Stimulated activated memory B cell treated with anti-CD40 and anti-IgM and Interleukin-4, amounts not matched to agents 10 μg/mL and 1 μg/mL and 100 μg/mL, for 72 hours (primary cell): ENCODE results near the gene NPIPA3.
"Not testable (repeated sequence)": the region's sequence is repeated elsewhere in the genome, so short reads cannot be mapped to it uniquely, and the experiment has no call there.

Source experiments
- ATAC-seq: fragments of 150-1000 bp; cut with Tn5 transposase; 2 replicates; pipeline ENCODE4 v1.10.0; 2021
- H3K27ac Mint-ChIP-seq: one replicate; pipeline ENCODE4 v1.8.0; 2022; ENCODE audit warnings: mild to moderate bottlenecking, mixed read lengths
- H3K27me3 Mint-ChIP-seq: one replicate; pipeline ENCODE4 v1.8.0; 2022; ENCODE audit warnings: mixed read lengths
- H3K36me3 Mint-ChIP-seq: one replicate; pipeline ENCODE4 v1.8.0; 2022; ENCODE audit warnings: mixed read lengths
- H3K4me1 Mint-ChIP-seq: one replicate; pipeline ENCODE4 v1.8.0; 2022; ENCODE audit warnings: mixed read lengths
- H3K4me3 Mint-ChIP-seq: one replicate; pipeline ENCODE4 v1.8.0; 2022; ENCODE audit warnings: mild to moderate bottlenecking, moderate library complexity, mixed read lengths
- H3K9me3 Mint-ChIP-seq: one replicate; pipeline ENCODE4 v1.8.0; 2022; ENCODE audit warnings: mixed read lengths

NPIPA3 gene

DNA sequence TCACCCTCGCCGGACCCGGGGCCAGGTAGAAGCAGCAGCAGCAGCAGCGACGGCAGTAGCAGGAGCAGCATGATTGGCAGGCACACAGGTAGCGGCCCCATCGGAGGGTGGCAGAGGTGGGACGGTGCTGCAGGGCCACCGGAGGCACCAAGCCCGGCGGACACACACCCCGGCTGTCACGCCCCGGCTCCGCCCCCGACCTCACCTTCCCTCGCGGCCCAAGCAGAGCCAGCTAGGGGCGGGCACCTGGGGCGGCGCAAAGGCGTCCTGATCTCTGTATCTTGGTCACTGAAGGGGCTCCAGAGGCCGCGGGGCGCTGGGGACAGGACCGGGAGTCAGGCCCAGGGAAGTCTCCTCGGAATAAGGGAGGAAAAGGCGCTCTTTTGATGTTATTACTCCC lies 9.1 kb upstream of the NPIPA3 start, which contains the start of gene PLA2G10:
Gene PLA2G10 (minus strand): TSS at position 180 of the 400 bp plus-strand sequence. CDS start 79 bp downstream, at position 101.
- H3K9me3 Mint-ChIP-seq, H3K27ac Mint-ChIP-seq, H3K27me3 Mint-ChIP-seq, H3K4me3 Mint-ChIP-seq, H3K4me1 Mint-ChIP-seq, H3K36me3 Mint-ChIP-seq, ATAC-seq: not testable (repeated sequence)

DNA sequence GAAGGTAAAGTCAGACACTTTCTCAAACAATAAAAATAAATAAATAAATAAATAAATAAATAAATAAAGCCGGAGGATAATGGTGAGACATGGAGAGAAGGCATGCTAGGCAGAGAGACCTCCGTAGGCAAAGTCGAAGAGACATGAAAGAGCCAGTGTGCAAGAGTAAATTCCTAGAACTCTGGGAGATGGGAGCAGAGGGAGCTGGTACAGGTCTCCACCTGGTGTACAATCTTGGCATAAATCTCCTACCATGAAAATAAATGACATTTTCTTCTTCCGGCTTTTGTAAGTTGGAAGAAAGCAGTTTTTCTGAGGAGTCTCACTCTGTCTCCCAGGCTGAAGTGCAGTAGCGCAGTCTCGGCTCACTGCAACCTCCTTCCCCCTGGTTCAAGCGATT lies 1.4 kb upstream of the NPIPA3 start:
- H3K36me3 Mint-ChIP-seq, H3K4me1 Mint-ChIP-seq, H3K27ac Mint-ChIP-seq, H3K27me3 Mint-ChIP-seq, ATAC-seq, H3K4me3 Mint-ChIP-seq, H3K9me3 Mint-ChIP-seq: not testable (repeated sequence)

DNA sequence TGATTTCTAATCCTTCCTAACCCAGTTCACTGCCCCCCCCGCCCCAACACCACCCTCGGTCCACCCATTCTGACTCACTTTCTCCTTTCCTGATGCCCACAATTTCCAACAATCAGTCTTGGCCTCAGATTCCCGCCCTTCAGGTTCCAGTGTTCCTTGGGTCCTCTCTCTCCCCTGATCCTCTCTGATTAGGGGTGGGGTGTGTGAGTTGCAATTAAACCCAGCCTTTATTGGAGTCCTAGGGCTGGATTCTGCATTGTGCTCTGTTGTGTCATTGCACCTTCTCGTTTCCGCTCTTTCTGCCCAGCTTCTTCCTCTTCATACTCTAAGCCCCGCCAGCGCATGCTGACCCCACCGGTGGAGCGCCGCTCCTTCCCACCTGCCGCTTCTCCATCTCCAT lies 539 bp upstream of the NPIPA3 start:
- not testable (repeated sequence) for H3K4me1 Mint-ChIP-seq, ATAC-seq, H3K36me3 Mint-ChIP-seq, H3K27ac Mint-ChIP-seq, H3K4me3 Mint-ChIP-seq, H3K9me3 Mint-ChIP-seq, H3K27me3 Mint-ChIP-seq

- H3K4me1 Mint-ChIP-seq, ATAC-seq, H3K36me3 Mint-ChIP-seq, H3K9me3 Mint-ChIP-seq, H3K27ac Mint-ChIP-seq, H3K27me3 Mint-ChIP-seq, H3K4me3 Mint-ChIP-seq: not testable (repeated sequence)
Observed at GRCh38 chr16:14733233-14733632, 30.0 kb downstream of the NPIPA3 start.

GRCh38 chr16:14740832-14741385 lies 37.7 kb downstream of the NPIPA3 start:
- not testable (repeated sequence) for H3K4me1 Mint-ChIP-seq, H3K36me3 Mint-ChIP-seq, ATAC-seq, H3K27me3 Mint-ChIP-seq, H3K4me3 Mint-ChIP-seq, H3K9me3 Mint-ChIP-seq, H3K27ac Mint-ChIP-seq

DNA sequence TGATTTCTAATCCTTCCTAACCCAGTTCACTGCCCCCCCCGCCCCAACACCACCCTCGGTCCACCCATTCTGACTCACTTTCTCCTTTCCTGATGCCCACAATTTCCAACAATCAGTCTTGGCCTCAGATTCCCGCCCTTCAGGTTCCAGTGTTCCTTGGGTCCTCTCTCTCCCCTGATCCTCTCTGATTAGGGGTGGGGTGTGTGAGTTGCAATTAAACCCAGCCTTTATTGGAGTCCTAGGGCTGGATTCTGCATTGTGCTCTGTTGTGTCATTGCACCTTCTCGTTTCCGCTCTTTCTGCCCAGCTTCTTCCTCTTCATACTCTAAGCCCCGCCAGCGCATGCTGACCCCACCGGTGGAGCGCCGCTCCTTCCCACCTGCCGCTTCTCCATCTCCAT lies 38.6 kb downstream of the NPIPA3 start:
- not testable (repeated sequence) for H3K4me1 Mint-ChIP-seq, H3K27me3 Mint-ChIP-seq, H3K9me3 Mint-ChIP-seq, H3K27ac Mint-ChIP-seq, H3K36me3 Mint-ChIP-seq, H3K4me3 Mint-ChIP-seq, ATAC-seq

DNA sequence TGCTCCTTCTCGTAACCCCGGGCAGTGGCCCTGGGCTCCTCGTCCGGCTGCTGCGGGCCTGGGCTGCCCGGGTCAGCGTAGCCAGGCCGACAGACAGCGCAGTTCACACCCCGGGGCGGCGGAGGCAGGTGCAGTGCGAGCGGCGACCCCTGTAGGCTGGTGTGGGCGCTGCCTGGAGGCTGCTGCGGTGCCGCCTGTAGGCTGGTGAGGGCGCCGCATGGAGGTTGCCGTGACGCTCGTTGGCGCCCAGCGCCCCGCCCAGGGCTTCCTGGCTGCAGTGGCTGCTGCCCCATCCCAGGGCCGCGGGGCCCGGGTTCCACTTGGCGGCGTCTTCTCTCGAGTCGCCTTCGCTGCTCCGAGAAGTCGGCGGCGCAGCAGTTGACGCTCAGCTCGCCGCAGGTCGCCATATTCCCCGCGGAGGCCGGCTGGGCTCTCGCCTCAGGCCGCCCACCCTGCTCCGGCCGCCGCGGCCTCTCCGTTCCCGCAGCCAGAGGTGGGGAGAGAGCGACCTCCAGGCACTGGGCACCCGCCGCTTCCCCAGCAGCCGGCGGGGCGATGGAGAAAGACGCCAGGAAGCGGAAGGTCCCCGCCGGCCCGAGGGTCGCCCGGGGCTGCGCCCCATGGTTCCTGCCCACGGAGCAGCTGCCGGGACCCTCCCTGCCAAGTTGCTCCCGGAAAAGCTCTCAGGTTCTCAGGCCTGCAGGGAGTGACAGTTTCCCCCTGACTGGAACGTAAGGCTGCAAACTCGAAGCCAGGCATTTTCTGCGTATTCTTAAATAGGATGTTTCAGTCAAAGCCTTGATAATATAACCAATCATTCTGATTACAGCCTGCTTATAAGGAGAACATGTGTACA lies 39.3 kb downstream of the NPIPA3 start, which contains the start of gene NPIPA2:
Gene NPIPA2 (plus strand): TSS at position 261 of the 856 bp plus-strand sequence. CDS start 5,533 bp downstream, outside the sequence.
- H3K9me3 Mint-ChIP-seq, H3K27ac Mint-ChIP-seq, H3K4me1 Mint-ChIP-seq, H3K27me3 Mint-ChIP-seq, H3K36me3 Mint-ChIP-seq, H3K4me3 Mint-ChIP-seq: not testable (repeated sequence)
- ATAC-seq = peak; percentile 100

DNA sequence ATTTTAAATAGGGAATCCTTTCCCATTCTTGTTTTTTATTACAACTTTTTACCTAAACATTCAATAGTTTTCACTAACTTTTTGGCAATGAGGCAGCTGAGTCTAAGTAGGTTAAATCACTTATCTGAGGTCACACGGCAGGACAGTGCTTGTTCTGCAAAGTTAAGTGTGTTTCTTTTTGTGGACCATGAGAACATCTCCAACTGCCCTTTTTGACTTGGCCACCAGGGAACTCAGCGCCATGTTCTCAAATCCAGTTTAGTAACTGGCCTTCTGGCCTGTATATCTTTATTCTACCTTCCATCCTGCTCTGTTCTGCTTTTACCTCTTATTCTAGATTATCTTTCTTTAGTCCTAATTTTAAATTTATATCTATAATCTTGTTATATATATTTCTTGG lies 70.4 kb downstream of the NPIPA3 start:
- not testable (repeated sequence) for H3K36me3 Mint-ChIP-seq, H3K4me1 Mint-ChIP-seq, H3K27me3 Mint-ChIP-seq, H3K4me3 Mint-ChIP-seq, H3K27ac Mint-ChIP-seq, ATAC-seq, H3K9me3 Mint-ChIP-seq

DNA sequence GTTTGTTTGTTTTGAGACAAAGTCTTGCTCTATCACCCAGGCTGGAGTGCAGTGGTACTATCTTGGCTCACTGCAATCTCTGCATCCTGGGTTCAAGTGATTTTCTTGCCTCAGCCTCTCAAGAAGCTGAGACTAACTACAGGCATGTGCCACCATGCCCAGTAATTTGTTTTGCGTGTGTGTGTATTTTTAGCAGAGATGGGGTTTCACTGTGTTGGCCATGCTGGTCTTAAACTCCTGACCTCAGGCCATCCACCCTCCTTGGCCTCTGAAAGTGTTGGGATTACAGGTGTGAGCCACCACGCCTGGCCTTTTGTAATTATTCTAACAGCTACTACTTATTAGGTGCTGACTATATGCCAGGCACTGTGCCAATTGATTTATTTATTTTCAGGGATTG lies 72.4 kb downstream of the NPIPA3 start:
- H3K27me3 Mint-ChIP-seq, H3K36me3 Mint-ChIP-seq, H3K4me3 Mint-ChIP-seq, H3K27ac Mint-ChIP-seq, ATAC-seq, H3K9me3 Mint-ChIP-seq, H3K4me1 Mint-ChIP-seq: not testable (repeated sequence)
